ENCODE measurements around the gene ANKRD23. TPM values are rescaled to one million over a fixed set of nuclear protein-coding genes. Genes with fewer than 3 reads are reported as not detected.

The ANKRD23 gene
- total RNA-seq, 1 experiment from 2014 or later = 1.8 TPM

DNA sequence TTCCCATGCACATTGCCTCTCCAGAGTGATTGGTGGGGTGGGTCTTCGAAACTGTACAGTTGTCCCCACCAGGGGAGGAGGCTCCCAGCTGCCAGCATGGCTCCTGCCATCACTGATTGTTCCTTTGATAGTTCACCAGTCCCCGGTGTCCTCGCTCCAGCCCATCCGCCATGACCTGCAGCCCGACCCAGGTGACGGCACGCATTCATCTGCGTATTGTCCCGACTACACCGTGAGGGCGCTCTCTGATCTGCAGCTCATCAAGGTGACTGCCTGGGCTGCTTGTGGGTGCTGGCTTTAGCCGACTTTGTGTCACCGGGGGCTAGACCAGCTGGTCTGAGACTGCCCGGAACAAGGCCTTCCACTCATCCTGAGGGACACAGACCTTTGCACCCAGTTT, 15.4 kb downstream of the ANKRD23 start:
- in situ Hi-C loops (cut with HindIII; ENCODE audit: low pct_unique_long_range_greater_than_20kb, low sequenced_read_pairs) = no loop called here
- DNase-seq (ENCODE audit: low read depth, low spot score) = no peak

DNA sequence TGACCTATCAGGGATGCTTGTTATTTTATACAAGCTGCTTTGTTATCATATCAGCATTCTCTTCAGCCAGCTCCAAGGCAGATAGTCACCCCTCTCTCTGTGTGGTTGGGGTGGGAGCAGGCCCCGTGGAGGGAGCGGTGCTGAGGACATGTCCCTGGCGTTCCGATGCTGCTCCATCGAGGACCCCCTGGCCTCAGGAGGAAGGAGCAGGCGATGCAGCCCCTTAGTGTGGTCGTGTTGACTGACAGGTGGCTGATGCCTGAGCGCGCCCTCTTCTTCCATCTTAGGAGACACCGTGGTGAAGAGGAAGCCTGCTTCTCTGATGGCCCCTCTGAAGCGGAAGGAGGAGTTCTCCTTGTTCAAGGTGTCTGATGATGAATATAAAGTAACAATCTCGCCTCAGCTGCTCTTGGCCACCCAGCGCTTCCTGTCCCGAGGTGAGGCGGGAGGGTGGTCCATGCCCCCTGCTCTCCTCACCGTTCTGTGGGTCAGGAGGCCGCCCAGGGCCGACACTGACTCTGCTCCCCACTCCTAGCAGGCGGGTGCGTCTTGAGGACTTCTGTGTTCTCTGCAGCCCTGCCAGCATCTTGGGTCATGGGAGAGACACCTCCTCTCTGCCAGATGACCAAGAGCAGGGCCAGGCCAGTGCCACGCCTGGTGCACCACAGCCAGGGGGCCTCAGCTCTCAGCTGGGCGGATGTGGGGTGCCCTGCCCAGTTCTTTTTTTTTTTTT, 17.1 kb downstream of the ANKRD23 start:
- DNase-seq (ENCODE audit: low read depth, low spot score) = no peak
- in situ Hi-C loops (cut with HindIII; ENCODE audit: low pct_unique_long_range_greater_than_20kb, low sequenced_read_pairs) = no loop called here

DNA sequence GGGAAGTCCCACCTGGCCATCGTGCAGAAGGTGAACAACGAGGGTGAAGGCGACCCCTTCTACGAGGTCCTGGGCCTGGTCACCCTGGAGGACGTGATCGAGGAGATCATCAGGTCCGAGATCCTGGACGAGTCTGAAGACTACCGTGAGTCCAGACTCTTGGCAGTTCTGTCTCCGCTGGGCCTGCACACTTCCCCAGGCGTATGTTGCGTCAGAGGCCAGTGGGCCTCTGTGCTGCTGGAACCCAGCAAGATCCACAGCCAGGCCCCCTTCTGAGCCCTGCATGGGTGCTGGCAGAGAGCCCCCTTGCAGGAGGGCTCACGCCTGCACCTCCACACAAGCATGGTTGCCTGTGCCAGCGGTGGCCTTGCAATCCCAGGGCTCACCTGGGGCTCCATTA, 18.8 kb downstream of the ANKRD23 start:
- in situ Hi-C loops (cut with HindIII; ENCODE audit: low pct_unique_long_range_greater_than_20kb, low sequenced_read_pairs) = no loop called here
- DNase-seq (ENCODE audit: low read depth, low spot score) = no peak

DNA sequence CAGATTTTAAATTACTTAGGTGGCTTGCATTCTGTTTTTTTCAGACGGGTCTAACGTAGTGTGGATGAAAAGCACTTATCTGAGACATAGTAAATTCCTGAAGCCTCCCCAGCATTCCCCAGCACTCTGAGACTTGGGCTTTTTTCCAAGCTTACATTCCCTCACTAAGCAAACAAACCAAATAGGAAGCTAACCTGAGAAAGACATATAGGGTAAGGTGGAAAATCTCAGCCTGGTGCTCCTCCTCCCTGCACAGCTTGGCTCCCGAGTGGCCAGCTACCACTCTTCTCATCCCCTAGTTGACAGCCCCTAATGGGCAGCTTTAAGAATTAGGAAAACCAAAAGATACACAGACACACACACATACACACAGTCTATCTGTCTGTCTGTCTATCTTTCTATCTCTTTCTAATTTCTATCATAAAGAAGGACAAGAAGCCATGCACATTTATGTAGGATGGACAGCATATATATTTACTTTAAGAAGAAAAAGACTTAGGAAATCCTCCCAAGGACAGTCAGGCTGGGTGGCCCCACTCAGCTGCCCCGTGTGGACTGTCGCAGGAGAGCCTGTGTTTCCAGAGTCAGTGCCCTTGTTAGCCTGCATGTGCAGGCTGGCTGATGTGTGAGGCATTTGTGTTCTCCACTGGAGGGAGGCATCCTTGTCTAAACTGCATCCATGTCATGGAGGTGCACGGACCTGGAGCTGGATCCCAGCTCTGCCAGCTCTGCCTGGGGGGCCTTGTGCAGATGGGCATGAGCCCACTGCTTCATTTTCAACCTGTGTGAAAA, 19.5 kb downstream of the ANKRD23 start:
- in situ Hi-C loops (cut with HindIII; ENCODE audit: low pct_unique_long_range_greater_than_20kb, low sequenced_read_pairs) = no loop called here
- DNase-seq (ENCODE audit: low read depth, low spot score) = no peak

DNA sequence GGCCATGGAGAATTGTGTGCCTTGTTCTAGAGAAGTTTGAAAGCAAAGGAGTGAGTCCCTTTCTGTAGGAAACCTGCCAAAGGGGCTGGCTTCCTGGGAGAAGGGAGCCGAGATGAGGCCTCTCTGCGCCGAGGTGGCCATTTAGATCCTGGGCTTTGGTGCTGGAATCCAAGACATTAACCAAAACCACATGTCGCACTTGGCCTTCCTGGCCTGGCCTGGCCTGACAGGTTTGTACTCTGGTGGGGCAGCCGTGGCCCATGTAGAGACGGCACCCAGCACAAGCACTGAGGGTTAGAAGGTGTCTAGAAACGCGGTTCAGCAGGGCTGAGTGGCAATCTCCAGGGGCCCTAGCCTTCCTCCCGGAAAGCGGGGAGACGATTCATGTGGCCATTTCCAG, 20.6 kb downstream of the ANKRD23 start:
- in situ Hi-C loops (cut with HindIII; ENCODE audit: low pct_unique_long_range_greater_than_20kb, low sequenced_read_pairs) = no loop called here
- DNase-seq (ENCODE audit: low read depth, low spot score) = no peak

DNA sequence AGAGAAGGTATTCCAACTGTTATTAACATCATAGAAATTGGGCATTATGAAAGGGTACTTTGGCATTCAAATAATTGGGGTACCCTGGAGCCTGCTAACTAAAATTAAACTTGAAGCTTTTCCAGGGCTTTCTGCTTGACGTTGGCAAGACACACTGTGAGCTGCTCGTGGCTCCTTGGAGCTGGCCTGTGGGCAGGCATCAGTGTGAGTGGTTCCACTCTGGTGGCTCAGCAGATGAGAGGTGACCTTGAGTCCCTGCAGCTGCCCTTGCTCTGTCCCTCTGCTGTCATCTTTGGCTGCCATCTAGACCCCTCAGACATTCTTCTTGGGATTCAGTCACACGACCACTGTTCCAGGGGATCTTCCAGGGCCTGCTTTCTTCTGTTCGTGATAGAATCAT, 21.0 kb downstream of the ANKRD23 start:
- in situ Hi-C loops (cut with HindIII; ENCODE audit: low pct_unique_long_range_greater_than_20kb, low sequenced_read_pairs) = no loop called here
- no peak for DNase-seq (ENCODE audit: low read depth, low spot score)

DNA sequence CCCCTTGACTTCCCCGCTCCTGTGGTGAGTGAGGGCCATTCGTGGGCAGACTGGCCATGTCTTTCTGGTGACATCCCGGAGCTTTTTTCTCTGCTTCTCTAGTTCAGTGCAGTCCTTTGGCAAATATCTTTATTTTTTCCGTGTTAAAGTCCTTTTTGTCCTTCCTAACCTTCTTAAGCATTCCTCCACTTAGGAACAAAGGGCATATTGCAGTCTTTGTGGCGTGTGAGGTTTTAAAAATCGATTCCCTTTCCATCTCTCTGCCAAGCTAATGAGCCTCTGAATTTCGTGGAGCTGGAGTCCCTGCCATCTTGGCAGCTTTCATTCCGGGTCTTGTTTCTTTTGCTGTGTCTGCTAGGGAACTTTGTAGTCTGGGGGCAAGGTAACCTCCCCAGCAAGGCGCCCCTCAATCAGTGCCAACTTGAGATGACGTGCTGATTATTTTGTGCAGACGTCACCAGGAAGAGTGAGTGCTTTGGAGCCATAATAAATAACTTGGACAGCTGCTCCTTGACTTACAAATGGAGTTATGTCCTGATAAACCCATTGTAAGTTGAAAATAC, 22.6 kb downstream of the ANKRD23 start:
- DNase-seq (ENCODE audit: low read depth, low spot score) = no peak
- in situ Hi-C loops (cut with HindIII; ENCODE audit: low pct_unique_long_range_greater_than_20kb, low sequenced_read_pairs) = no loop called here

DNA sequence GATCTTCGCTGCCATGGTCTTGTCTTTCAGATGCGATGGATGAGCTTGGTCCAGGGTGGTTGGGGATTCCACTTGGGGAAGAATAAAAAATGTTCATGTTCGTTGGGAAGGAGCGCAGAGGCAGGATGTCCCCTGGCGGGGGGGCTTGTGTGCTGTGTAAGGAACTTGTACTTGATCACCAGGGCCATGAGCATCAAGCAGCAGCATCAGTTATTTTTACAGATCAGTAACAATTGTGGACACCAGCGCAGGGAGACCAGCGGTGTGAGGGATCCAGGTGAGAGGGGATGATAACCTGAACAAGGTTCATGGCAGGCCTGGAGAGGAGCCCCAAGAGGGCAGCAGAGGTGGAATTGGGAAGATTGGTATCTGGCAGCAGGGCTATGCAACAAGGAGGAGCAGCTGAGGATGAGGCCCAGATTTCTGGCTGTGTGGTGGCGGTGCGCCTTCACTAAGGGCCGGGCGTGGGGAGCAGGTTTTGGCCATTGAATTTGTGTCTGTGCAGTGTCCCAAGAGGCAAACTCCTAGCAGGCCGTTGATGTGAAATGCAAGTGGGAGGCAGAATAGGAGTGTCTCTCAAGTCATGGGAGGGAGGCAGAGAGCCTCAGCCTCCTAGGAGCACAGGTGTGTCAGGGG, 23.8 kb downstream of the ANKRD23 start:
- DNase-seq (ENCODE audit: low read depth, low spot score) = no peak
- in situ Hi-C loops (cut with HindIII; ENCODE audit: low pct_unique_long_range_greater_than_20kb, low sequenced_read_pairs) = no loop called here

DNA sequence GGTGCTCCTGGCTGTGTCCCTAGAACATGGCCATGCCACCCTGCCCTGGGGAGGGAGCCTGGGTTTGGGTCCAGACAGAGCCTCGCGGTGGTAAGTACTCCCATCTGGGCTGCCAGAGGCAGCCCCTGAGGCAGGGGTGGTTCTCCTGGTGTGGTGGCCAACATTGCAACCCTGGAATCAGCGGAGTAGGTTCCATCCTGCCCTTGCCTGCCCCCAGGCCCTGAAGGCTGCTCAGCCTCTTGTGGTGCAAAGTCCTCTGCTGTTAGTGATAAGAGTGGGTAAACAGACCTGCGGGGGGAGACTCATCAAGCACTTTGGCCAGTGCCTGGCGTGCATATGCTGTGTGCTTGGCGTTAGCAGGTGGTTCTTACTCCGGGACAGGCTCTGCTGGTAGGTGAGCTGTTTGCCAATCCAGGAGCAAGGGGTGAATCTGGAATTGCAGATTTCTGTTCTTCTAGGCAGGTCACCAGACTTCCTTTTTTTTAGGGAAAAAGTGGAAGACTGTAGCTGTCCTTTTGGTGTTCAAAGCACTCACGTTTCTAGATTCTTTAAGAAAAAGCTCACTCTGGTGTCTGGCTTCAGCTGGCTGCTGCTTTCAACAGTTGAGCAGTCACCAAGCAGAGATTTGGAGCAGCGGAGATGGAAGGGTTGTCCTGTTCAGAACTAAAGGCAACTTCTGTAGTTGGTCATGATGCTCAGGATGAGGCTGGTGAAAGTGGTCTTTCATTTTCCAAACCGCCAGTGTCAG, 24.5 kb downstream of the ANKRD23 start:
- in situ Hi-C loops (cut with HindIII; ENCODE audit: low pct_unique_long_range_greater_than_20kb, low sequenced_read_pairs) = no loop called here
- no peak for DNase-seq (ENCODE audit: low read depth, low spot score)

DNA sequence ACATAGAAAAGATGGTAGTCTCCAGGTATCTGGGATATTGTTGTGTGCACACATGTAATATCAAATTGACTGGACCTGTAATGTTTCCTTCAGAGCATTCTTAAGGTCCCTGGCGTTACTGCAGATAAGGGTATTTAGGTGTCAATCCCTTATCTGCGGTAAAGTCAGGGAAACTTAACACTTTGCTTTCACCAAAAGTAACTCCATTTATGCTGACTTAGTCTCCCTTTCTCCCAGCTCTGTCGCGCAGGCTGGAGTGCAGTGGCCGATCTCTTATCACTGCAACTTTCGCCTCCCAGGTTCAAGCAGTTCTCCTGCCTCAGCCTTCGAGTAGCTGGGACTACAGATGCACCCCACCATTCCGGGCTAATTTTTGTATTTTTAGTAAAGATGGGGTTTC, 25.9 kb downstream of the ANKRD23 start:
- DNase-seq (ENCODE audit: low read depth, low spot score) = no peak
- in situ Hi-C loops (cut with HindIII; ENCODE audit: low pct_unique_long_range_greater_than_20kb, low sequenced_read_pairs) = no loop called here

DNA sequence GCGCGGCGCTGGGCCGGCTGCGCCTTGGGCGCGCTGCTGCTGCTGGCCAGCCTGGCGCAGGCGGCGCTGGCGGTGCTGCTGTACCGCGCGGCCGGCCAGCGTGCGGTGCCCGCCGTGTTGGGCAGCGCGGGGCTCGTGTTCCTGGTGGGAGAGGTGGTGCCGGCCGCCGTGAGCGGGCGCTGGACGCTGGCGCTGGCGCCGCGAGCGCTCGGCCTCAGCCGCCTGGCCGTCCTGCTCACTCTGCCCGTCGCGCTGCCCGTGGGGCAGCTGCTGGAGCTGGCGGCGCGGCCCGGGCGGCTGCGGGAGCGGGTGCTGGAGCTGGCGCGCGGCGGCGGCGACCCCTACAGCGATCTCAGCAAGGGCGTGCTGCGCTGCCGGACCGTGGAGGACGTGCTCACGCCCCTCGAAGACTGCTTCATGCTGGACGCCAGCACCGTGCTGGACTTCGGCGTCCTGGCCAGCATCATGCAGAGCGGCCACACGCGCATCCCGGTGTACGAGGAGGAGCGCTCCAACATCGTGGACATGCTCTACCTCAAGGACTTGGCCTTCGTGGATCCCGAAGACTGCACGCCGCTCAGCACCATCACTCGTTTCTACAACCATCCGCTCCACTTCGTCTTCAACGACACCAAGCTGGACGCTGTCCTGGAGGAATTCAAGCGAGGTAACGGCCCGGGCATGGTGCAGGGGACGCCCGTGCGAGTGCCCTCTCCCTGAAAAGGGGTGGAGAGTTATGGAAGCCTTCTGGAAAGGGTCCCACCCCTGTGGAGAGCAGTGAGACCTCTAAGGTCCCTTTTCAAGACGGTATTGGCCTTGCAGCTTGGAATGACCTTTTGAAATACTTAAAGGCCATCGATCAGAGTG, 26.8 kb downstream of the ANKRD23 start:
- no peak for DNase-seq (ENCODE audit: low read depth, low spot score)
- in situ Hi-C loops (cut with HindIII; ENCODE audit: low pct_unique_long_range_greater_than_20kb, low sequenced_read_pairs) = no loop called here

DNA sequence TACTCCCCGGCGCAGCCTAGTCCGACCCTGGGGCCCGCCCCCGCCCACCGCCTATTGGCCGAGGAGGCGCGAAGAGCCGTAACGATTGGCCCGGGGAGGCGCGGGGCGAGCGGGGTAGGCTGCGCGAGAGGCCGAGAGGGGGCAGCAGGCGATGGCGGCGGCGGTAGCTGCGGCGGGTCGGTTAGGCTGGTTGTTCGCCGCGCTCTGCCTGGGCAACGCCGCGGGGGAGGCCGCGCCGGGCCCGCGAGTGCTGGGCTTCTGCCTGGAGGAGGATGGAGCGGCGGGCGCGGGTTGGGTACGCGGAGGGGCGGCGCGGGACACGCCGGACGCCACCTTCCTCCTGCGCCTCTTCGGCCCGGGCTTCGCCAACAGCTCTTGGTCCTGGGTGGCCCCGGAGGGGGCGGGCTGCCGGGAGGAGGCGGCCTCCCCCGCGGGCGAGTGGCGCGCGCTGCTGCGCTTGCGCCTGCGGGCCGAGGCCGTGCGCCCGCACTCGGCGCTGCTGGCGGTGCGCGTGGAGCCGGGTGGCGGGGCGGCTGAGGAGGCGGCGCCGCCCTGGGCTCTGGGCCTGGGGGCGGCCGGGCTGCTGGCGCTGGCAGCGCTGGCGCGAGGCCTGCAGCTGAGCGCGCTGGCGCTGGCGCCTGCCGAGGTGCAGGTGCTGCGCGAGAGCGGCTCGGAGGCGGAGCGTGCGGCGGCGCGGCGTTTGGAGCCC, 27.5 kb downstream of the ANKRD23 start, which contains the start of gene CNNM3:
TSS of gene CNNM3 (plus strand) at position 142 of the 709 bp plus-strand sequence. CDS start at position 152, 10 bp downstream.
- peak; percentile 91 for DNase-seq (ENCODE audit: low read depth, low spot score)
- in situ Hi-C loops (cut with HindIII; ENCODE audit: low pct_unique_long_range_greater_than_20kb, low sequenced_read_pairs) = no loop called here

DNA sequence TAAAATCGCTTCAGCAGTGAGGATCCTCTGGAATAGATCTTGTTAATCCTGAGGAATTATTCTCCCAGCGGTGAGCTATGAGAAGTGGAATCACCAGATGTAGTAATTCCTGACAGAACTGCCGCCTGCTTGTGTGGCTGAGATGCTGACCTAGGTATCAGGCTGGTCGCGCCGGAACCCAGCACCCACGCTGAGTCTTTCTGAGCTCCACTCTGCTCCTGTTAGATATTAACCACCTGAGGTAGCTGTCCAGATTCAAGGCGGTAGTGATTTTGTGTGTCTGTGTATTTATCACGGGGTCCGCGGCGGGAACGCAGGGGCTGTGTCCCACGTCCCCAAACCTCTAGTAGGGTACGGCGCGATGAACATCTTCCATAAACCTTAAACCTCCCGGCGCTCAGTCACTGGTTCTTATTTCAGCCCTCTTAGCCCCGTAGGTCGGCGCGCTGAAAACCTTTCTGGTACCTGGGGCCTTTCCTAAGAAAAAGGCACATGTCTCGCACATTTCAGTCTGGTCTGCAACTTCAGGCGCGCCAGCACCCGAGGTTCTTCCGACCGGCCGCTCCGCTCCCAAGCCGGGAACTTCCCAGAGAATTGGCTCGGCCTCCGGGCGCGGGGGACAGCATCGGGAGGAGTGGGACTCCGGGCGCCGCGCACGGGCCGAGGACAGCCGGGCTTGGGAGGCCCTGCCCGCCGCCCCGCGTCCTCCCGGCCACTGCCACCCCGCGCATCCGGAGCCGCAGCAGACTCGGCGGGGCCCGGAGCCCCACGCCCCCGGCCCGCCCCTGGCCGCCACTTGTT, 28.3 kb downstream of the ANKRD23 start:
- DNase-seq (ENCODE audit: low read depth, low spot score) = no peak
- in situ Hi-C loops (cut with HindIII; ENCODE audit: low pct_unique_long_range_greater_than_20kb, low sequenced_read_pairs) = no loop called here

DNA sequence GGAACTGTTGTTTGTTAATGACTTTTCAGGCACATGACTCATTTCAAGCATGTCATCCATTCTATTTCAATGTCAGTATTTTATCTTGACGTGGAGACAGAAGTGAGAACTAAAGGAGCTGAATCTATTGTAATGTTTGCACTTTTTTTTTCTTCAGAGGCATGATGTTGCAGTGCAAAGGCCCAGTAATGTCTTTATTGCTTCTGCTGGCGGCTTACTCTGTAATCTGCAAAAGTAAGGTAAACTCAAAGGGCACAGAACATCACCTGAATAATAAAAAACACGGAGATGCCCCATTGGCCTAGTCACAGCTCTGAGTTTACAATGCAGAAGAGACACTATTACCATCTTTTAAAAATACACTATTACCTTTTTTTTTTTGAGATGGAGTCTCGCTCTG, 30.2 kb downstream of the ANKRD23 start:
- no peak for DNase-seq (ENCODE audit: low read depth, low spot score)
- in situ Hi-C loops (cut with HindIII; ENCODE audit: low pct_unique_long_range_greater_than_20kb, low sequenced_read_pairs) = no loop called here

DNA sequence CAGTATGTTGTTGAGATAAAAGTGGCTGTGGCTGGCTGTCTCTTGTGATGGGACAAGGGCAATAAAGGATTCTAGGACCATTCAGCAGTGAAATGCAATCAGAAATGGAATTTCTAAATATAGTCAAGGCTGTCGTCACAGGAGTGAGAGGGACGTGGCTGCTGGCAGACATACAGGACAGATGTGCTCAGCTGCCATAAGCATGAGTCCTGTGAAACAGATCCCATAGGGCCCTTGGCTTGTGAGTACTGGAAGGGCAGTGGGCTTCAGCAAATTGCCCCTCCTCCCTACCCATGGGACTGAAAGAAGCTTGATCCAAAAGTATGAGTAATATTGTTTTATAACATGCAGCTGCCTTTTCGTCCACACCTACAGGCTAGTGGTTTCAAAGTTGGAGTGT, 31.9 kb downstream of the ANKRD23 start:
- DNase-seq (ENCODE audit: low read depth, low spot score) = no peak
- in situ Hi-C loops (cut with HindIII; ENCODE audit: low pct_unique_long_range_greater_than_20kb, low sequenced_read_pairs) = no loop called here

DNA sequence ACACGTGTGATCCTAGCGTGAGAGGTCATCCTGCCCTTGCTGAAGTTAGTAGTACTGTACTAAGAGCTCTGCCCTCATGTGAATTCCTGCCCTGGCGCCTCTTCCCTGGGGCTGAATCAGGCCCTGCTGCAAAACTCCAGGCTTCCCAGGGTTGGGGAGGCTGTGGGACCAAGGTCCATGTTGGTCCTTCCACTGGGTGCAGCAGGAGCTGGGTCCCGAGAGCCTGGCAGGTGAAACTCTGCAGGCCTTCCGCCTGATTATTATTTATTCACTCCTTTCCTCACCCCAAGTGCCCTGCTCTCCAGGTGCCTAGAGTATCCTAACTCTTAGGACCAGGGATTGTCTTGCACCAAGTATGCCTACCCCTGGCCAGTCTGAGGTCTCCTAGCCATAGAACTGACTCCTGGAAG, 33.0 kb downstream of the ANKRD23 start:
- in situ Hi-C loops (cut with HindIII; ENCODE audit: low pct_unique_long_range_greater_than_20kb, low sequenced_read_pairs) = no loop called here

More for the DNA sequence above, 33.0 kb downstream of the ANKRD23 start:
- no peak for DNase-seq (ENCODE audit: low read depth, low spot score)

All from SK-MEL-5 (cell line).